ENCODE measurements around the gene SLC23A3.
A peak's percentile ranks its signal among the peaks of the same experiment; 100 is the strongest.

SLC23A3 gene

DNA sequence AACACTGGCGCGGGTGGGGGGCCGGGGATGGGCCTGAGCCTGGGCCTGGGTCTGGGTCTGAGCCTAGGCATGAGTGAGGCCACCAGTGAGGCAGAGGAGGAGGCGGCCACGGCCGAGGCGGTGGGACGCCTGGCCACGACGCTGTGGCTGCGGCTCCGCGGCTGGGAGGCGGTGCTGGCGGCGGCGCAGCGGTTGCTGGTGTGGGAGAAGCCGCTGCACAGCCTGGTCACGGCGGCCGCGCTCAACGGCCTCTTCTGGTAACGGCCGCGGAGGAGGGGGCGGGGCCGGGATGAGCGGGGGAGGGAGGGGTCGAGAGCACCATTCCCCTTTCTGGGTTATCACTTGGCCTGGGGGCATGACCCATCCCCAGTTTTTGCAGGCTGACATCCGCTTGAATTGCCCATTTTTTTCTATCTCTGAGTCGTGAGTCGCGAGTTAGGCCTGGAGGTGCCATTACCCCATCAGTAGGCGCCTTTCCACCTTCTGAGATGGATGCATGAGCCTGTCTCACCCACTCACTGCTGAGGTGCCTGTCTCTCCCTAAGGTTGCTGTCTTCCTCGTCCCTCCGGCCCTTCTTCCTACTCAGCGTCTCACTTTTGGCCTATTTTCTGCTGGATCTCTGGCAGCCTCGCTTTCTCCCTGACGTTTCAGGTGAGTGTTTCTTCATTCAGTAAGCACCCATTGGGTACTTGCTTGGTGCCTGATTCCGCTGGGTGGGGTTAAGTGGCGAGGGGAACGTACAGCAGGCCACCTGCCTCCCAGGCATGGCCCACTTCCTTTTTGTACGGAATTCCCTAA, 8.7 kb upstream of the SLC23A3 start:
- H3K36me3 ChIP-seq, result peaks cover 64% of the 10 kb centered on the region
- peak overlapping the region; percentile 63 for H3K4me3 ChIP-seq (ENCODE audit: low read depth, low read length)
- no peaks in the 10 kb centered on the region for H3K27me3 ChIP-seq (ENCODE audit: insufficient read depth, low read depth, severe bottlenecking)
- TF ChIP-seq, protein P1, sequence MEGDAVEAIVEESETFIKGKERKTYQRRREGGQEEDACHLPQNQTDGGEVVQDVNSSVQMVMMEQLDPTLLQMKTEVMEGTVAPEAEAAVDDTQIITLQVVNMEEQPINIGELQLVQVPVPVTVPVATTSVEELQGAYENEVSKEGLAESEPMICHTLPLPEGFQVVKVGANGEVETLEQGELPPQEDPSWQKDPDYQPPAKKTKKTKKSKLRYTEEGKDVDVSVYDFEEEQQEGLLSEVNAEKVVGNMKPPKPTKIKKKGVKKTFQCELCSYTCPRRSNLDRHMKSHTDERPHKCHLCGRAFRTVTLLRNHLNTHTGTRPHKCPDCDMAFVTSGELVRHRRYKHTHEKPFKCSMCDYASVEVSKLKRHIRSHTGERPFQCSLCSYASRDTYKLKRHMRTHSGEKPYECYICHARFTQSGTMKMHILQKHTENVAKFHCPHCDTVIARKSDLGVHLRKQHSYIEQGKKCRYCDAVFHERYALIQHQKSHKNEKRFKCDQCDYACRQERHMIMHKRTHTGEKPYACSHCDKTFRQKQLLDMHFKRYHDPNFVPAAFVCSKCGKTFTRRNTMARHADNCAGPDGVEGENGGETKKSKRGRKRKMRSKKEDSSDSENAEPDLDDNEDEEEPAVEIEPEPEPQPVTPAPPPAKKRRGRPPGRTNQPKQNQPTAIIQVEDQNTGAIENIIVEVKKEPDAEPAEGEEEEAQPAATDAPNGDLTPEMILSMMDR (IDR thresholded peaks at IDR 0.05; ENCODE audit: low read depth, low read length), result no peak
- H3K27ac ChIP-seq, result peak overlapping the region; percentile 88
- no peaks in the 10 kb centered on the region for H3K9me3 ChIP-seq (ENCODE audit: severe bottlenecking)
- peak; percentile 58 for DNase-seq

GRCh38 chr2:219177552-219178376, 7.9 kb upstream of the SLC23A3 start, which contains the start of gene RETREG2:
Gene RETREG2 (plus strand): TSS chr2:219178275. CDS start chr2:219178353, 78 bp downstream.
- H3K27ac ChIP-seq, result peak within 1 kb of the TSS; percentile 88
- peaks cover 64% of the 10 kb centered on the region for H3K36me3 ChIP-seq
- no peaks in the 10 kb centered on the region for H3K9me3 ChIP-seq (ENCODE audit: severe bottlenecking)
- DNase-seq, result peak; percentile 82
- peak within 1 kb of the TSS; percentile 63 for H3K4me3 ChIP-seq (ENCODE audit: low read depth, low read length)
- TF ChIP-seq, protein P1 (IDR thresholded peaks at IDR 0.05; ENCODE audit: low read depth, low read length), result peak; percentile 57
- no peaks in the 10 kb centered on the region for H3K27me3 ChIP-seq (ENCODE audit: insufficient read depth, low read depth, severe bottlenecking)

- peak within 1 kb of the TSS; percentile 88 for H3K27ac ChIP-seq
- peak; percentile 88 for DNase-seq
- TF ChIP-seq, protein P1 (IDR thresholded peaks at IDR 0.05; ENCODE audit: low read depth, low read length), result no peak
- H3K27me3 ChIP-seq (ENCODE audit: insufficient read depth, low read depth, severe bottlenecking), result no peaks in the 10 kb centered on the region
- H3K9me3 ChIP-seq (ENCODE audit: severe bottlenecking), result no peaks in the 10 kb centered on the region
- peaks cover 56% of the 10 kb centered on the region for H3K36me3 ChIP-seq
- peak within 1 kb of the TSS; percentile 63 for H3K4me3 ChIP-seq (ENCODE audit: low read depth, low read length)
These were observed 7.2 kb upstream of the SLC23A3 start, which contains the start of gene CNPPD1 for GRCh38 chr2:219176818-219177551. Gene CNPPD1 (minus strand): TSS chr2:219176925. CDS start chr2:219176828, 97 bp downstream.

GRCh38 chr2:219175928-219176817, 6.3 kb upstream of the SLC23A3 start:
- Histone ChIP-seq H3K27ac (peak overlapping the region; percentile 88), H3K9me3 (ENCODE audit: severe bottlenecking) (no peaks in the 10 kb centered on the region), H3K36me3 (peaks cover 48% of the 10 kb centered on the region), H3K27me3 (ENCODE audit: insufficient read depth, low read depth, severe bottlenecking) (no peaks in the 10 kb centered on the region), H3K4me3 (ENCODE audit: low read depth, low read length) (peak overlapping the region; percentile 63)
- no peak for DNase-seq
- TF ChIP-seq, protein P1 (IDR thresholded peaks at IDR 0.05; ENCODE audit: low read depth, low read length), result no peak

- Histone ChIP-seq H3K36me3 (peaks cover 41% of the 10 kb centered on the region), H3K27ac (no peak overlapping the region), H3K9me3 (ENCODE audit: severe bottlenecking) (no peaks in the 10 kb centered on the region), H3K4me3 (ENCODE audit: low read depth, low read length) (no peak overlapping the region), H3K27me3 (ENCODE audit: insufficient read depth, low read depth, severe bottlenecking) (no peaks in the 10 kb centered on the region)
- no peak for DNase-seq
- TF ChIP-seq, protein P1 (IDR thresholded peaks at IDR 0.05; ENCODE audit: low read depth, low read length), result no peak
These were observed 5.7 kb upstream of the SLC23A3 start for GRCh38 chr2:219175486-219175885.

Measured in WERI-Rb-1 (cell line).